Nephron (organoid): ENCODE results near the gene ATXN3.
A peak's percentile ranks its signal among the peaks of the same experiment; 100 is the strongest.
"Not testable (repeated sequence)": the region's sequence is repeated elsewhere in the genome, so short reads cannot be mapped to it uniquely, and the experiment has no call there.

Source experiments
- H3K27ac Mint-ChIP-seq, 3 experiments: 2 replicates each; pipeline ENCODE4 v1.8.0; 2020; ENCODE audit warnings: mixed read lengths in 3 of 3, mild to moderate bottlenecking in 2 of 3, moderate library complexity in 1 of 3
- H3K27me3 Mint-ChIP-seq: 2 replicates; pipeline ENCODE4 v1.8.0; 2021; ENCODE audit warnings: low read depth, mild to moderate bottlenecking, moderate library complexity, mixed read lengths
- H3K36me3 Mint-ChIP-seq: 2 replicates; pipeline ENCODE4 v1.8.0; 2020; ENCODE audit warnings: low read depth, mixed read lengths
- H3K4me1 Mint-ChIP-seq: 2 replicates; pipeline ENCODE4 v1.8.0; 2020; ENCODE audit warnings: mixed read lengths
- H3K4me3 Mint-ChIP-seq, 3 experiments: 2 replicates each; pipeline ENCODE4 v1.8.0; 2020; ENCODE audit warnings: mild to moderate bottlenecking in 3 of 3, mixed read lengths in 3 of 3, moderate library complexity in 2 of 3
- H3K9me3 Mint-ChIP-seq: 2 replicates; pipeline ENCODE4 v1.8.0; 2020; ENCODE audit warnings: mixed read lengths
- CTCF ChIP-seq, 3 experiments: fragments of 200-600 bp; sonication (generic); IDR thresholded peaks; one replicate each; pipeline ENCODE4 v1.5.0; 2021; ENCODE audit warnings: antibody characterized with exemption in 3 of 3; ENCODE audit not compliant: unreplicated experiment in 3 of 3

The ATXN3 gene

GRCh38 chr14:92058006-92058917, 48.1 kb downstream of the ATXN3 start:
- Mint-ChIP-seq H3K36me3 (peaks cover 12% of the 10 kb centered on the region), H3K4me1 (no peaks in the 10 kb centered on the region)
- TF ChIP-seq CTCF (IDR thresholded peaks at IDR 0.05; ENCODE audit: unreplicated experiment in 3 of 3) = no peak

GRCh38 chr14:92049781-92050180, 56.6 kb downstream of the ATXN3 start:
- no peak overlapping the region for H3K27ac Mint-ChIP-seq
- TF ChIP-seq CTCF (IDR thresholded peaks at IDR 0.05; ENCODE audit: unreplicated experiment in 3 of 3) = no peak
- no peak overlapping the region for H3K4me3 Mint-ChIP-seq
- no peaks in the 10 kb centered on the region for H3K4me1 Mint-ChIP-seq
- peaks cover 29% of the 10 kb centered on the region for H3K36me3 Mint-ChIP-seq
- H3K9me3 Mint-ChIP-seq = peaks cover 9% of the 10 kb centered on the region
- no peaks in the 10 kb centered on the region for H3K27me3 Mint-ChIP-seq

More at GRCh38 chr14:92058006-92058917, 48.1 kb downstream of the ATXN3 start:
- Mint-ChIP-seq H3K27me3 (no peaks in the 10 kb centered on the region), H3K4me3 (no peak overlapping the region), H3K9me3 (no peaks in the 10 kb centered on the region), H3K27ac (no peak overlapping the region)

DNA sequence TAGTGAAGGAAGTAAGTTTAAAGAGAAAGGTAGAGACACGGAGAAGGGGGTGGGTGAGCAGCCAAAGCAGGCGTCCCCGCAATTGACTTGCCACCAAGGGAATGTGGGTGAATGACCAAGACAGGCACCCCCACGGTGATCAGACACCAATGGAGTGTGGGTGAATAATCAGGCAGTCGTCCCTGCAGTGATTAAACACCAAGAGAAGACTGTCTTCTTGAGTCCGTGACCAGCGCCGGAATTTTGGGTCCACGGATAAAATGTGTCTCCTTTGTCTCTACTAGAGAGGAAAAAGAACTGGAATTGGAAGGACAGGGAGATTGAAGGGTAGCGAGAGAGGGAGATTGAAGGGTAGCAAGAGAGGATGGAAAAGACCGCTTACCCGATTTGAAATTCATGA, 57.2 kb downstream of the ATXN3 start:
- H3K27ac Mint-ChIP-seq, H3K27me3 Mint-ChIP-seq, H3K9me3 Mint-ChIP-seq, H3K4me3 Mint-ChIP-seq, H3K4me1 Mint-ChIP-seq: not testable (repeated sequence)
- peaks cover 29% of the 10 kb centered on the region for H3K36me3 Mint-ChIP-seq

- not testable (repeated sequence) for H3K4me1 Mint-ChIP-seq, H3K27me3 Mint-ChIP-seq, H3K9me3 Mint-ChIP-seq, H3K4me3 Mint-ChIP-seq, H3K27ac Mint-ChIP-seq
- peaks cover 24% of the 10 kb centered on the region for H3K36me3 Mint-ChIP-seq
Measured at GRCh38 chr14:92045904-92046303, 60.5 kb downstream of the ATXN3 start.

GRCh38 chr14:92041766-92042165, 64.6 kb downstream of the ATXN3 start:
- H3K27me3 Mint-ChIP-seq, H3K36me3 Mint-ChIP-seq, H3K9me3 Mint-ChIP-seq, H3K27ac Mint-ChIP-seq: not testable (repeated sequence)
- H3K4me1 Mint-ChIP-seq = peaks cover 31% of the 10 kb centered on the region
- H3K4me3 Mint-ChIP-seq = peak overlapping the region in 1 of 3 experiments; percentile 35

DNA sequence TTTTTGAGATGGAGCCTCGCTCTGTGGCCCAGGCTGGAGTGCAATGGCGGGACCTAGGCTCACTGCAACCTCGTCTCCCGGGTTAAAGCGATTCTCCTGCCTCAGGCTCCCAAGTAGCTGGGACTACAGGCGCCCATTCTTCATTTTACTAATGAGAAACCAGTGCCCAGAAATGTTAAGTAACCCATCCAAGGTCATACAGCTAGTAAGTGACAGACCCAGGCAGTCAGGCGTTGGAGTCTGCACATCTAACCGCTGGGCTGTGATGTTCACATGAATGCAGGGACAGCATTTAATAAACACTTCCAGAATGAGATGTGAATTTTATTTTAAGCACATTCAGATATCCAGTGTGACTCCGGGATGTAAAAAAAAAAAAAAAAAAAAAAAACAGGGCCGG, 65.2 kb downstream of the ATXN3 start:
- peak overlapping the region in 1 of 3 experiments; percentile 35 for H3K4me3 Mint-ChIP-seq

More for the DNA sequence above, 65.2 kb downstream of the ATXN3 start:
- no peaks in the 10 kb centered on the region for H3K9me3 Mint-ChIP-seq
- peaks cover 34% of the 10 kb centered on the region for H3K4me1 Mint-ChIP-seq
- TF ChIP-seq CTCF (IDR thresholded peaks at IDR 0.05; ENCODE audit: unreplicated experiment in 3 of 3) = no peak
- H3K27ac Mint-ChIP-seq = peak overlapping the region in 2 of 3 experiments; percentile 100
- peaks cover 8% of the 10 kb centered on the region for H3K36me3 Mint-ChIP-seq
- no peaks in the 10 kb centered on the region for H3K27me3 Mint-ChIP-seq
